ENCODE data around the gene XAB2. TPM values are rescaled to one million over a fixed set of nuclear protein-coding genes. Genes with fewer than 3 reads are reported as not detected.
"Not testable (repeated sequence)": the region's sequence is repeated elsewhere in the genome, so short reads cannot be mapped to it uniquely, and the experiment has no call there.

XAB2 gene
- total and polyA plus RNA-seq, 4 donors = 34.1 to 48.3 (median 39.3) TPM

- Histone ChIP-seq H3K4me1 (ENCODE audit: control insufficient read depth in 5 of 5, insufficient read depth in 5 of 5, low read length in 5 of 5) (peaks cover 0 to 12% (median 0%) of the 10 kb centered on the region in 5 donors), H3K27ac (ENCODE audit: low read depth in 1 of 2, low read length in 1 of 2) (no peak overlapping the region), H3K27me3 (ENCODE audit: control insufficient read depth in 3 of 3, insufficient read depth in 3 of 3, low read length in 2 of 3) (no peaks in the 10 kb centered on the region), H3K36me3 (ENCODE audit: control insufficient read depth in 4 of 4, insufficient read depth in 4 of 4, low read length in 4 of 4) (peaks cover 0 to 24% (median 3%) of the 10 kb centered on the region in 4 donors), H3K4me3 (no peak overlapping the region), H3K9me3 (ENCODE audit: control insufficient read depth in 4 of 4, insufficient read depth in 3 of 4, low read length in 3 of 4) (peaks cover 0 to 2% (median 0%) of the 10 kb centered on the region in 4 donors), H3K9ac (ENCODE audit: insufficient read depth in 1 of 2, low read length in 2 of 2) (no peak overlapping the region)
- TF ChIP-seq CTCF (IDR thresholded peaks at IDR 0.05; ENCODE audit: control extremely low read depth, extremely low read depth) = no peak
- ATAC-seq (ENCODE audit: insufficient read depth, low FRiP score) = no peak
- WGBS, 2 donors = 95 to 96% methylated on average over 19 to 20 of the region's 20 CpGs
- no peak for DNase-seq
These were observed 15.2 kb upstream of the XAB2 start for GRCh38 chr19:7644550-7644877.

- not testable (repeated sequence) for H3K4me3 ChIP-seq; H3K27me3 ChIP-seq (ENCODE audit: control insufficient read depth in 3 of 3, insufficient read depth in 3 of 3, low read length in 2 of 3); H3K27ac ChIP-seq (ENCODE audit: low read depth in 1 of 2, low read length in 1 of 2); DNase-seq; H3K9ac ChIP-seq (ENCODE audit: insufficient read depth in 1 of 2, low read length in 2 of 2); ATAC-seq (ENCODE audit: insufficient read depth, low FRiP score); H3K9me3 ChIP-seq (ENCODE audit: control insufficient read depth in 4 of 4, insufficient read depth in 3 of 4, low read length in 3 of 4)
- 67 to 91% methylated on average over 9 to 10 of the region's 10 CpGs for WGBS, 2 donors
- Histone ChIP-seq H3K36me3 (ENCODE audit: control insufficient read depth in 4 of 4, insufficient read depth in 4 of 4, low read length in 4 of 4) (peaks cover 0 to 24% (median 3%) of the 10 kb centered on the region in 4 donors), H3K4me1 (ENCODE audit: control insufficient read depth in 5 of 5, insufficient read depth in 5 of 5, low read length in 5 of 5) (peaks cover 0 to 12% (median 0%) of the 10 kb centered on the region in 5 donors)
These were observed 14.5 kb upstream of the XAB2 start for GRCh38 chr19:7643629-7644549.

GRCh38 chr19:7643031-7643415, 13.7 kb upstream of the XAB2 start:
- 93 to 97% methylated on average over 8 of the region's 8 CpGs for WGBS, 2 donors
- peaks cover 0 to 12% (median 0%) of the 10 kb centered on the region in 5 donors for H3K4me1 ChIP-seq (ENCODE audit: control insufficient read depth in 5 of 5, insufficient read depth in 5 of 5, low read length in 5 of 5)

More at GRCh38 chr19:7643031-7643415, 13.7 kb upstream of the XAB2 start:
- Histone ChIP-seq H3K9ac (ENCODE audit: insufficient read depth in 1 of 2, low read length in 2 of 2) (no peak overlapping the region), H3K36me3 (ENCODE audit: control insufficient read depth in 4 of 4, insufficient read depth in 4 of 4, low read length in 4 of 4) (peaks cover 0 to 24% (median 3%) of the 10 kb centered on the region in 4 donors), H3K27me3 (ENCODE audit: control insufficient read depth in 3 of 3, insufficient read depth in 3 of 3, low read length in 2 of 3) (no peaks in the 10 kb centered on the region), H3K27ac (ENCODE audit: low read depth in 1 of 2, low read length in 1 of 2) (no peak overlapping the region), H3K9me3 (ENCODE audit: control insufficient read depth in 4 of 4, insufficient read depth in 3 of 4, low read length in 3 of 4) (peaks cover 0 to 2% (median 0%) of the 10 kb centered on the region in 4 donors), H3K4me3 (no peak overlapping the region)
- no peak for TF ChIP-seq CTCF (IDR thresholded peaks at IDR 0.05; ENCODE audit: control extremely low read depth, extremely low read depth)
- ATAC-seq (ENCODE audit: insufficient read depth, low FRiP score) (no peak), DNase-seq (no peak)

Measured in lung (tissue), 12 donors.